NB4 (cell line): ENCODE data around the gene DYNC1H1.

ENCODE experiments used
- MAX ChIP-seq: IDR thresholded peaks from 2 replicates; pipeline ENCODE4 v1.6.1; 2011; ENCODE audit warnings: low read depth, low read length
- POLR2A ChIP-seq: IDR thresholded peaks from 2 replicates; pipeline ENCODE4 v1.6.1; 2011; ENCODE audit warnings: mild to moderate bottlenecking; ENCODE audit not compliant: insufficient read length; ENCODE audit errors: extremely low read depth
- TF ChIP-seq, protein P1 (sequence below): IDR thresholded peaks from one replicate; pipeline ENCODE4 v1.5.1; 2012; ENCODE audit warnings: low read depth, low read length

GRCh38 chr14:101947577-101947903 lies 16.8 kb upstream of the DYNC1H1 start:
- TF ChIP-seq, protein P1, sequence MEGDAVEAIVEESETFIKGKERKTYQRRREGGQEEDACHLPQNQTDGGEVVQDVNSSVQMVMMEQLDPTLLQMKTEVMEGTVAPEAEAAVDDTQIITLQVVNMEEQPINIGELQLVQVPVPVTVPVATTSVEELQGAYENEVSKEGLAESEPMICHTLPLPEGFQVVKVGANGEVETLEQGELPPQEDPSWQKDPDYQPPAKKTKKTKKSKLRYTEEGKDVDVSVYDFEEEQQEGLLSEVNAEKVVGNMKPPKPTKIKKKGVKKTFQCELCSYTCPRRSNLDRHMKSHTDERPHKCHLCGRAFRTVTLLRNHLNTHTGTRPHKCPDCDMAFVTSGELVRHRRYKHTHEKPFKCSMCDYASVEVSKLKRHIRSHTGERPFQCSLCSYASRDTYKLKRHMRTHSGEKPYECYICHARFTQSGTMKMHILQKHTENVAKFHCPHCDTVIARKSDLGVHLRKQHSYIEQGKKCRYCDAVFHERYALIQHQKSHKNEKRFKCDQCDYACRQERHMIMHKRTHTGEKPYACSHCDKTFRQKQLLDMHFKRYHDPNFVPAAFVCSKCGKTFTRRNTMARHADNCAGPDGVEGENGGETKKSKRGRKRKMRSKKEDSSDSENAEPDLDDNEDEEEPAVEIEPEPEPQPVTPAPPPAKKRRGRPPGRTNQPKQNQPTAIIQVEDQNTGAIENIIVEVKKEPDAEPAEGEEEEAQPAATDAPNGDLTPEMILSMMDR: no peak
- TF ChIP-seq POLR2A (no peak), MAX (no peak)
